Sciatic nerve (tissue), 2 donors: ENCODE measurements around the gene CASKIN2. TPM values are rescaled to one million over a fixed set of nuclear protein-coding genes. Genes with fewer than 3 reads are reported as not detected.

Experiments
- ATAC-seq: fragments of 200-7000 bp; cut with Tn5 transposase; one replicate; pipeline ENCODE4 v1.9.1; 2020; ENCODE audit warnings: mild to moderate bottlenecking, moderate library complexity
- DNase-seq: peaks from one replicate; pipeline ENCODE4 v3.0.0-alpha.2; 2020; ENCODE audit warnings: low spot score
- intact Hi-C: fragments of 100-400 bp; cut with DNase I; formaldehyde crosslinking; loops from one replicate; pipeline ENCODE4 v1.14.2; 2022
- total RNA-seq: library from RNA; stranded (reverse); fragmentation: NEBNext Ultra II Directional; extraction: Animal tissue kit (Norgen Biotek cat#: 25700); gene quantifications from one replicate; pipeline ENCODE4 v1.2.1, GENCODE V29; 2021
- donor health status: DM: no; HTN: no; CAD: no.
- donor health status: DM: no; HTN: no; CAD: no.

The CASKIN2 gene
- total RNA-seq, 1 donor from 2014 or later: 127 TPM

- intact Hi-C loops: no loop called here
- no peak for DNase-seq
- ATAC-seq: peak; percentile 16
These were observed 15.9 kb downstream of the CASKIN2 start for GRCh38 chr17:75499313-75500022.

GRCh38 chr17:75498726-75499213 is 16.6 kb downstream of the CASKIN2 start:
- DNase-seq (no peak), ATAC-seq (no peak)
- intact Hi-C loops: no loop called here

- no peak for DNase-seq
- no peak for ATAC-seq
- intact Hi-C loops: no loop called here
These were observed 17.2 kb downstream of the CASKIN2 start for GRCh38 chr17:75498039-75498725.

GRCh38 chr17:75496005-75496404 is 19.3 kb downstream of the CASKIN2 start:
- DNase-seq (no peak), ATAC-seq (no peak)
- intact Hi-C loops: no loop called here

- ATAC-seq (no peak), DNase-seq (no peak)
- intact Hi-C loops: no loop called here
These were observed 20.9 kb downstream of the CASKIN2 start for GRCh38 chr17:75494326-75494877.

GRCh38 chr17:75493476-75494129 is 21.7 kb downstream of the CASKIN2 start:
- DNase-seq (no peak), ATAC-seq (no peak)
- intact Hi-C loops: no loop called here

- no peak for DNase-seq
- intact Hi-C loops: no loop called here
- ATAC-seq: no peak
These were observed 22.7 kb downstream of the CASKIN2 start for GRCh38 chr17:75492555-75493168.

- DNase-seq: no peak
- ATAC-seq: no peak
- intact Hi-C loops: no loop called here
These were observed 23.7 kb downstream of the CASKIN2 start for GRCh38 chr17:75491680-75492079.

GRCh38 chr17:75490953-75491649 is 24.2 kb downstream of the CASKIN2 start:
- ATAC-seq (peak; percentile 16), DNase-seq (no peak)
- intact Hi-C loops: no loop called here

- intact Hi-C loops: no loop called here
These were observed 25.1 kb downstream of the CASKIN2 start for GRCh38 chr17:75490173-75490743.

GRCh38 chr17:75489511-75489955 is 25.8 kb downstream of the CASKIN2 start:
- no peak for DNase-seq
- intact Hi-C loops: no loop called here
- no peak for ATAC-seq

More at GRCh38 chr17:75490173-75490743, 25.1 kb downstream of the CASKIN2 start:
- ATAC-seq (peak; percentile 64), DNase-seq (no peak)

GRCh38 chr17:75488693-75489510 is 26.4 kb downstream of the CASKIN2 start:
- DNase-seq (no peak), ATAC-seq (no peak)
- intact Hi-C loops: no loop called here

- intact Hi-C loops: no loop called here
- ATAC-seq (peak; percentile 44), DNase-seq (no peak)
These were observed 27.8 kb downstream of the CASKIN2 start for GRCh38 chr17:75487351-75488070.

GRCh38 chr17:75486951-75487350 is 28.4 kb downstream of the CASKIN2 start:
- ATAC-seq (no peak), DNase-seq (no peak)
- intact Hi-C loops: no loop called here

GRCh38 chr17:75486151-75486550 is 29.2 kb downstream of the CASKIN2 start:
- intact Hi-C loops: no loop called here
- DNase-seq: no peak
- no peak for ATAC-seq

GRCh38 chr17:75485688-75486087 is 29.6 kb downstream of the CASKIN2 start:
- no peak for DNase-seq
- intact Hi-C loops: no loop called here
- no peak for ATAC-seq
